Breast epithelium (tissue), 3 donors: ENCODE results near the gene ULK4.

Experiments
- CTCF ChIP-seq, 3 donors: fragments of 450-650 bp; IDR thresholded peaks; one replicate each; pipeline ENCODE4 v1.5.1; 2016 to 2017; ENCODE audit warnings: antibody characterized with exemption in 3 of 3, mild to moderate bottlenecking in 3 of 3, moderate library complexity in 3 of 3
- POLR2A ChIP-seq: fragments of 450-650 bp; IDR thresholded peaks from one replicate; pipeline ENCODE4 v1.6.1; 2016; ENCODE audit warnings: antibody characterized with exemption, mild to moderate bottlenecking, moderate library complexity

- TF ChIP-seq CTCF (IDR thresholded peaks at IDR 0.05) (no peak), POLR2A (no peak)
Measured at GRCh38 chr3:41808618-41809017, 153.3 kb downstream of the ULK4 start.
